Measurements from ENCODE around the gene POMGNT2.

Gene POMGNT2

GRCh38 chr3:43105596-43106292, at the start of gene POMGNT2:
Gene POMGNT2, minus strand, starts transcription at chr3:43106079. Its CDS starts 24,648 bp downstream, at chr3:43081431.
- peak; percentile 71 for DNase-seq

GRCh38 chr3:43154980-43155379, 49.1 kb upstream of the POMGNT2 start:
- no peak for DNase-seq

- DNase-seq, result no peak
These were observed 47.6 kb upstream of the POMGNT2 start for GRCh38 chr3:43153216-43154083.

GRCh38 chr3:43152649-43153048, 46.8 kb upstream of the POMGNT2 start:
- no peak for DNase-seq

GRCh38 chr3:43148033-43148432, 42.2 kb upstream of the POMGNT2 start:
- DNase-seq, result no peak

- DNase-seq, result no peak
These were observed 40.7 kb upstream of the POMGNT2 start for GRCh38 chr3:43146599-43146998.

GRCh38 chr3:43144761-43145490, 39.0 kb upstream of the POMGNT2 start:
- DNase-seq, result no peak

- no peak for DNase-seq
These were observed 36.6 kb upstream of the POMGNT2 start for GRCh38 chr3:43142472-43142871.

- DNase-seq, result no peak
These were observed 32.8 kb upstream of the POMGNT2 start for GRCh38 chr3:43138488-43139231.

- no peak for DNase-seq
These were observed 27.2 kb upstream of the POMGNT2 start for GRCh38 chr3:43132870-43133636.

- no peak for DNase-seq
These were observed 26.3 kb upstream of the POMGNT2 start for GRCh38 chr3:43132193-43132592.

- no peak for DNase-seq
These were observed 22.6 kb upstream of the POMGNT2 start for GRCh38 chr3:43128464-43128863.

GRCh38 chr3:43126536-43126935, 20.7 kb upstream of the POMGNT2 start:
- no peak for DNase-seq

GRCh38 chr3:43123895-43124294, 18.0 kb upstream of the POMGNT2 start:
- DNase-seq, result no peak

- no peak for DNase-seq
These were observed 15.1 kb upstream of the POMGNT2 start for GRCh38 chr3:43120937-43121336.

GRCh38 chr3:43117257-43117656, 11.4 kb upstream of the POMGNT2 start:
- no peak for DNase-seq

GRCh38 chr3:43113671-43114070, 7.8 kb upstream of the POMGNT2 start:
- DNase-seq, result no peak

- no peak for DNase-seq
These were observed 382 bp upstream of the POMGNT2 start for GRCh38 chr3:43106293-43106628.

GRCh38 chr3:43104660-43105595, 951 bp downstream of the POMGNT2 start:
- DNase-seq, result no peak

GRCh38 chr3:43104039-43104438, 1.8 kb downstream of the POMGNT2 start:
- no peak for DNase-seq
